22Rv1 (cell line): Measurements from ENCODE around the gene PIP5KL1.
A peak's percentile ranks its signal among the peaks of the same experiment; 100 is the strongest.

Experiments used
- H3K27ac ChIP-seq: fragments of 450-650 bp; 2 replicates; pipeline ENCODE4 v1.5.1; 2017
- ZFX ChIP-seq: fragments of 450-650 bp; IDR thresholded peaks from 2 replicates; pipeline ENCODE4 v1.6.1; 2017; ENCODE audit warnings: antibody characterized with exemption, borderline replicate concordance
- TF ChIP-seq, protein P1 (sequence below): fragments of 450-650 bp; IDR thresholded peaks from 2 replicates; pipeline ENCODE4 v1.5.1; 2017; ENCODE audit warnings: mild to moderate bottlenecking

PIP5KL1 gene

DNA sequence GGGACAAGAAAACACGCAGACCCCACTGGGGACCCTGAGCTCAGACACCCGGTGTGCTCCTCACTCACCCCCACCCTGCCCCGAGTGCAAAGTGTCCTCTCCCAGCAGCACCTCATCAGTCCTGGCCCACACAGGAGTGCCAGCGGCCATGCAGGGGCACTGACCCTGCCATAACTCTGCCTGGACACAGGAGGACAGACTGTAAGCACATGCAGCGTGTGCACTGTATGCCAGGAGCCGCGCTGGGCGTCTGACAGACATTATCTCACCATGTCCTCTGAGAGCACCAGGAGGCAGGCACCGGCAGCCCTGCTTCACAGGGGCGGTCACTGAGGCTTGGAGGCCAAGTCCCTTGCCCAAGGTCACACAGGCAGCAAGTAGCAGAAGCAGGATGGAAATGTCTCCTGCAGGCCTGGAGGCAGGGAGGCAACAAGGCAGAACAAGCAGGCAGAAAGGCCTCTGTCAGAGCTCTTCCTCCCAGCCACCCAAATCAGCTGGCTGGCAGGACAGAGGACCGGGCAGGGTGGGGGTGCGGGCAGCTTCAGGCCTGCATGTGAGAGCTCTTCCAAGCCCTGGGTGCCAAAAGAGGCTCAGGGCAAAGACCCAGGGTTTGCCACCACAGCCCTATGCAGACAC lies 41.8 kb upstream of the PIP5KL1 start:
- TF ChIP-seq ZFX, result no peak
- TF ChIP-seq, protein P1, sequence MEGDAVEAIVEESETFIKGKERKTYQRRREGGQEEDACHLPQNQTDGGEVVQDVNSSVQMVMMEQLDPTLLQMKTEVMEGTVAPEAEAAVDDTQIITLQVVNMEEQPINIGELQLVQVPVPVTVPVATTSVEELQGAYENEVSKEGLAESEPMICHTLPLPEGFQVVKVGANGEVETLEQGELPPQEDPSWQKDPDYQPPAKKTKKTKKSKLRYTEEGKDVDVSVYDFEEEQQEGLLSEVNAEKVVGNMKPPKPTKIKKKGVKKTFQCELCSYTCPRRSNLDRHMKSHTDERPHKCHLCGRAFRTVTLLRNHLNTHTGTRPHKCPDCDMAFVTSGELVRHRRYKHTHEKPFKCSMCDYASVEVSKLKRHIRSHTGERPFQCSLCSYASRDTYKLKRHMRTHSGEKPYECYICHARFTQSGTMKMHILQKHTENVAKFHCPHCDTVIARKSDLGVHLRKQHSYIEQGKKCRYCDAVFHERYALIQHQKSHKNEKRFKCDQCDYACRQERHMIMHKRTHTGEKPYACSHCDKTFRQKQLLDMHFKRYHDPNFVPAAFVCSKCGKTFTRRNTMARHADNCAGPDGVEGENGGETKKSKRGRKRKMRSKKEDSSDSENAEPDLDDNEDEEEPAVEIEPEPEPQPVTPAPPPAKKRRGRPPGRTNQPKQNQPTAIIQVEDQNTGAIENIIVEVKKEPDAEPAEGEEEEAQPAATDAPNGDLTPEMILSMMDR, result no peak
- H3K27ac ChIP-seq, result no peak overlapping the region

DNA sequence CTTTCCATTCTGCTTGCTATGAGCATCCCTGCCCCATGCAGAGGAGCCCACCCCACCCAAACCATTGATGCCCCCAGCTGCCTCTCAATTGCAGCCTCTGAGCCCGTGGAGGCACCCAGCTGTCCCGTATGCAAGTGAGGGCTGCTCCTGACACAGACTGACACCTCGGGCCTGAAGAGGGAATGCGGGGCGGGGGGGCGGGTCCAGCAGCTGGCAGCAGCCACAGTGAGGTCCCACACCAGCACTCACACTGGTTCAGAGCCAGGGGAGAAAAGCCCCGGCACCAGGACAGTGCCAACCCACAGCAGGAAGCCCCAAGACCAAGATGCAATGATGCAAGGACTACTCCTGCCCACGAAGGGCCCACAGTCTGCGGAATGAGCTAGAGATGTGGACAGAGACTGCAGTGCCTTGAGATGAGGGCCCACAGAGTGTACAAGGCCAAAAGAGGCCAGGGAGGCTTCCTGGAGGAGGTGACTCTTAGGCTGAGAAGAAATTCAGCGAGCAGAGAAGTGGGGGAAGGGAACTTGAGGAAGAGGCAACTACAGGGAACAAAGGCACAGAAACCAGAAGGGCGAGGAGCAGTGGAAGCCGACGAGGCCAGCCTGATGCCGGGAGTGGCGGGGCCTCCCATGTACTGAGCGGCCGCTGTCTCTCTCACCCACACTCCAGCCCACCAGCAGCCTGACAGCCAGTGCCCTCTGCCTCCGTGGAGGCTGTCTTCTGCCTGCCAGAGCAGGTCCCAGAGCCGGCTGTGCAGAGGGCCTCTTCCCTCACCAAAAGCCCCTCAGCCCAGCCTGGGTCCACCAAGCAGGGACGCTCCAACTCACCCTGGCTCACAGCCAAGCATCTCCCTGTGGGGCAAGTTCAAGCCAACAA lies 41.0 kb upstream of the PIP5KL1 start:
- H3K27ac ChIP-seq, result no peak overlapping the region; the same call in 1 of the 2 replicates
- no peak for TF ChIP-seq ZFX
- TF ChIP-seq, protein P1, result no peak

- peak overlapping the region; percentile 63 for H3K27ac ChIP-seq
These were observed 40.1 kb upstream of the PIP5KL1 start for GRCh38 chr9:127970401-127971313.

GRCh38 chr9:127968700-127969383 lies 38.3 kb upstream of the PIP5KL1 start:
- TF ChIP-seq, protein P1, result no peak
- TF ChIP-seq ZFX, result no peak
- peak overlapping the region; percentile 63 for H3K27ac ChIP-seq

More at GRCh38 chr9:127970401-127971313, 40.1 kb upstream of the PIP5KL1 start:
- TF ChIP-seq ZFX, result no peak
- TF ChIP-seq, protein P1, result no peak

- H3K27ac ChIP-seq, result peak overlapping the region; percentile 63
- TF ChIP-seq, protein P1, result no peak
- TF ChIP-seq ZFX, result no peak
These were observed 37.5 kb upstream of the PIP5KL1 start for GRCh38 chr9:127968042-127968441.

GRCh38 chr9:127967151-127967809 lies 36.7 kb upstream of the PIP5KL1 start:
- TF ChIP-seq ZFX, result no peak
- H3K27ac ChIP-seq, result no peak overlapping the region
